Measurements from ENCODE around the gene MAST2.

DNA sequence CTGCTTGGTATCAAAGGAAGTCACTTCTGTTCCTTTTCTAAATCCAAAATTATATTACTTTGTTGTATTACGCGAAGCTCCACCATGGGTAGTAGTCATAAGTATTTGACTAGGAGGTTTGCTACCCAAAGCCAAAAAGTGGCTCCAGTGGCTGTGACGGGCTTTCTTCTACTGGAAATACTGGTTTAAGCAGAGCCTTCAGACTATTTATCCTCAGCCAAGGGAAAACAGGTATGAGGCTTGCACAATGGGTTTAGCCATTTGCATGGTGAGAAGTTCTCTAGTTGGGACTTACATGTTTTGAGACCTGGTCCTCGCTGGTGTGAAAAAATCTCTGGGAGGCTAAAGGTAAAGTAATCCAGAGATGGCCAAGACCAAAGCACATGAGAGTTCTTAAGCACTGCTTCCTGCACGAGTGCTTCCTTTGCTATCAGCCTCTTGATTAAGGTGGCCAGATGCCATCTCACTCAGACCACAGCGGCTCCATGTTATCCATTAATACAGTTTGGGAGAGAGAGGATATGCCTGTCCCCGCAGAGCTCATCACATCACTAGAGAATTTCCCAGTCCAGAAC lies 207.8 kb downstream of the MAST2 start:
- TF ChIP-seq CTCF (IDR thresholded peaks at IDR 0.05; ENCODE audit: low read length) (no peak), EZH2 (IDR thresholded peaks at IDR 0.05; ENCODE audit: borderline replicate concordance, low read length) (no peak)

Data from OCI-LY1 (cell line).